GM12864 (cell line): Measurements from ENCODE around the gene WDR5.
A peak's percentile ranks its signal among the peaks of the same experiment; 100 is the strongest.

Experiments used
- DNase-seq: peaks from one replicate; pipeline ENCODE4 v3.0.0-alpha.2; 2011; ENCODE audit warnings: low read depth
- H3K4me3 ChIP-seq: 2 replicates; pipeline ENCODE4 v1.5.1; 2011; ENCODE audit warnings: mild to moderate bottlenecking, low read depth, low read length, control low read depth
- CTCF ChIP-seq: IDR thresholded peaks from 2 replicates; pipeline ENCODE4 v1.5.1; 2011; ENCODE audit warnings: low read depth, mild to moderate bottlenecking, moderate library complexity, low read length, control low read depth, inconsistent platforms; ENCODE audit errors: missing control alignments

WDR5 gene

DNA sequence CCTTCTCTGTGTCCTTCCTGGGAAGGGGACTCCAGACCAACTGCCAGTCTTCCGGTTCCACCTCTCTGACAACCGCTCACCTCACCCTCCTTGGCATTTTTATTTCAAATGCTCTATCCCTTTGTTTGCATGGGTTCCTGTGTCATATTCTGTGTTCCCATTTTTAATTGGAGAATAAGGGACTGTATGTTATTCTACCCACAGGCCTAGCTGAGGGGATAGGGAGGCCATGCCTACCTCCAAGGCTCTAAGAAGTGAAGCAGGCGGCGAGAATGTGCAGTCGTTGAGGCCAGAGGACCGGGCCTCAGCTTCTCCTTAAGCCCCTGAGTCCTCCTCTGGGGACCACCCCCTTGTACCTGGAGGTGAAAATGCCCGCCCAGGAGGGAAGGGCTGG is 936 bp upstream of the WDR5 start:
- TF ChIP-seq CTCF: no peak
- no peak for DNase-seq
- peak overlapping the region; percentile 90 for H3K4me3 ChIP-seq

DNA sequence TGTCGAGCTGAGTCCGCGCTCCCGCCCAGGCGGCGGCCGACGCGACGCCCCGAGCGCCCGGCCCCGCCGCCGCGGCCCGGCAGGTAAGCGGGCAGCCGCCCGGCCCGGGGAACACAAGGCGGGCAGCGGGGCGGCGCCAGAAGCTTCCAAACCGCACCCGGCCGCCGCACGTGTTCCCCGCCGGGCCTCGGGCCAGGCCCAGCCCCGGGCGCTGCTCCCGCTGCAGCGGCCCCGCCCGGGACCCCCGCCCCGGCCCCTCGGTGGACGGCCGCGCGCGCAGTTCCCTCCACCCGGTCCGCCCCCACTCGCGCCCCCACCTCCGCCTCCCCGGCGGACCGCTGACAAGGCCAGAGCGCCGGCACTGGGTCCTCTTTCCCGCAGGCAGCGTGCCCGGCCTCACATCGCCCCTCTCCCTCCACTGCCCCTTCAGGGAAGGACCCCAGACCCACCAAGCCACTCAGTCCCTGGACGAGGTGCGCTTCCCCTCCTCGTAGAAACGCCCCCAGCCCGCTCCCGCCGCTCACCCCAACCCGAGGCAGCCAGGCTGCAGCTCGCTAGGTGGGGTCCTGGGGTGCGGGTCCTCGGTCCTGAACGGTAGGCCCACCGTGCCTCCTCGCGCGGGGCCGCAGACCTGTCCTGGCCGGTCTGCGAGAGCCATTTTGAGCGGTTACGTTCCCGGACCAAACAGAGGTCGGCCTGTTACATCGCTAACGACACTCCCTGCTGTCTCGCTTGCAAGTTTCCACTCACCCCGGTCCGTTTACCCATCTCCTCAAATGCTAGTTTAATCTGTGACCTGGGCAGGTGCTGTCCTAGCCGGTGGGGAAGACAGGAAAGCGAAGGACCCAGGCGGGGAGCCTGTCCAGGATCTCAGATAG is 475 bp downstream of the WDR5 start:
- peak overlapping the region; percentile 94 for H3K4me3 ChIP-seq
- no peak for TF ChIP-seq CTCF
- no peak for DNase-seq

DNA sequence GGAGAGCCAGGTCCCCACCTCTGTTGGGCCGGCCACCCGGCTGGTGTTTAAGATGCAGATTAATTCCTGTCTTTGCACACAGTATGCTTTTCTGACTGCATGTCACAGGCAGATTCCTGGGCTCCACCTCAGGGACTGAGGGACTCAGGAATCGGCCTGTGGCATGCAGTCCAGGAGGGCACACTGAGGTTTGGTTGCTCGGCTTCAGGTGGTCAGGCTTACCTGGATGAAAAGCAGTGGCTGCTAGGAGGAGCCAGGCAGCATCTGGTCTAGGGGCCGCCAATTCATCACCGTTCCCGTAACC is 1.1 kb downstream of the WDR5 start:
- DNase-seq: no peak
- H3K4me3 ChIP-seq: peak overlapping the region; percentile 94
- TF ChIP-seq CTCF: no peak

DNA sequence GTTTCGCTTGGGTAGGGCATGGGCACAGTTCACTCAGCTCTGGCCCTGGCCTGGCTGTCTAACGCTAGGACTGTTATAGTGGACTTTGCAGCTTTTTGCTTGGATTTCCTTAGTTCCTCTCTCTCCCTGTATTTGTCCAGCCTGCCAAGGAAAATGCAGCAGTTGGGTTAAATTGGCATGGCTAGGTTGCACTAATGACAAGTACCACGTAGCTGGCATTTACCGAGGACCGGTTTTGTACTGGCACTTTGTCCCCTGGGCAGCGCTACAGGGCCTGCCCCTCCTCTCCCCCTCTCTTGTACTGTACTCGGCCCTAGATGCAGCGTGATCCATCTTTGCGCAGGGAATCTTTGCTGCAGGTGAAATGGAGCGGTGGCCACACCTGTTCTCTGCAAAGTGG is 2.4 kb downstream of the WDR5 start:
- no peak for TF ChIP-seq CTCF
- DNase-seq: no peak
- no peak overlapping the region for H3K4me3 ChIP-seq

DNA sequence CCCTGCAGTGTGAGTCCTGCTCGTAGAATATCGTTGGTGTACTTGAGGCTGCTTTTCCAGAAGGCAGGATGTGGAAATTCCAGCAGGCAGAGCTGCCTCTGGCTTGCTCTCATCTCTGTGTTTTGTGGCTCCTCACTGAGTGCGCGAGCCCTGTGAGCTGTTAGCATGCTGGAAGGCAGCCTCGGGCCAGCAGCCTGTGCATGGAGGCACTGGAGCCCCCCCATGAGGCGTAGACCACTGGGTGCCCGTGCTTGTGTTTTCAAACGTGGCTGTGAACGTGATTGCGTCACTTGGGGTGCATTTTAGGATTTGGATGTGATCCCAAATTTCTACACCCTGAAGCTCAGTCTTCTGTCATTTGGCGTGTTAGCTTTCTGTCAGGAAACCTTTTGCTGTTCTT is 3.2 kb downstream of the WDR5 start:
- no peak overlapping the region for H3K4me3 ChIP-seq
- no peak for DNase-seq
- no peak for TF ChIP-seq CTCF

DNA sequence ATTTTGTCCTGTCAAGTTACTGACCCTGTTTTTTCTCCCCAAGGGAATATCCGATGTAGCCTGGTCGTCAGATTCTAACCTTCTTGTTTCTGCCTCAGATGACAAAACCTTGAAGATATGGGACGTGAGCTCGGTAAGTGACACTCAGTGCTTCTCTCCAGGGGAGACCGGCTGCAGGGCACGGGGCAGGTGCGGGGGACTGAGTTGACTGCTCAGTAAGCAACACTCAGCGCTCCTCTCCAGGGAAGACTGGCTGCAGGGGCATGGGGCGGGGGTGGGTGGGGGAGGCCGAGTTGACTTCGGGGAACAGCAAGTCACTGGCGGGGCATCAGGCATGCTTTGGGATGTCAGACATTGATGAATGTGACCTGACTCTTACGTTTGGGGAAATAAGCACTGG is 6.0 kb downstream of the WDR5 start:
- H3K4me3 ChIP-seq: no peak overlapping the region
- no peak for TF ChIP-seq CTCF
- no peak for DNase-seq

DNA sequence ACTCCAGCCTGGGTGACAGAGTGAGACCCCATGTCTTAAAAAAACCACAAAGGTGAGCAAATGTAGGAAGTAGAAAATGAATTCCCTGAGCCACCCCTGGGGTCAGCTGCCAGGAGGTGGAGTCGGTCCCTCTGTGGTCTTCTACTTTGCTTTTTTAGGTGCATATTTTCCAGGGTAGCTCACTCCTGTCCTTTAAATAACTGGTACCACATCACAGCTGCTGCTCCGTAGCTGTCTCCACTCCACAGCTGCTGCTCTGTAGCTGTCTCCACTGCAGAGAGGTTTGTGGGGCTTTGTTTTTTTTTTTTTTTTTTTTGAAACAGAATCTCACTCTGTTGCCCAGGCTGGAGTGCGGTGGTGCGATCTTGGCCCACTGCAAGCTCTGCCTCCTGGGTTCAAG is 8.9 kb downstream of the WDR5 start:
- DNase-seq: no peak
- no peak for TF ChIP-seq CTCF
- H3K4me3 ChIP-seq: no peak overlapping the region
